Fibroblast of mammary gland (primary cell): Measurements from ENCODE around the gene ZNF586.
A peak's percentile ranks its signal among the peaks of the same experiment; 100 is the strongest.

Source experiments
- DNase-seq: peaks from one replicate; pipeline ENCODE4 v3.0.0-alpha.2; 2010; ENCODE audit warnings: low read depth
- H3K4me3 ChIP-seq: 2 replicates; pipeline ENCODE4 v1.5.1; 2011; ENCODE audit warnings: low read depth, mild to moderate bottlenecking, low read length, moderate library complexity; ENCODE audit not compliant: control insufficient read depth
- TF ChIP-seq, protein P1 (sequence below): conservative IDR thresholded peaks from 2 replicates; pipeline ENCODE4 v1.5.1; 2011; ENCODE audit warnings: low read depth, low read length, inconsistent platforms; ENCODE audit not compliant: control insufficient read depth, insufficient read depth

ZNF586 gene

DNA sequence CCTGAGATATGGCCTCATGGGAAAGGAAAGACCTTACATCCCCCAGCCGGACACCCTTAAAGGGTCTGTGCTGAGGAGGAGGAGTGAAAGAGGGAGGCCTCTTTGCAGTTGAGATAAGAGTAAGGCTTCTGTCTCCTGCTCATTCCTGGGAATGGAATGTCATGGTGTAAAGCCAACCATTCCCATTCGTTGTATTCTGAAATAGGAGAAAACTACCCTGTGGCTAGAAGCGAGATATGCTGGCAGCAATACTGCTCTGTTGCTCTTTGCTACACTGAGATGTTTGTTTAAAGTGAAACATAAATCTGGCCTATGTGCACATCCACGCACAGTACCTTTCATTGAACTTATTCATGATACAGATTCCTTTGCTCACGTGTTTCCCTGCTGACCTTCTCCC lies 59.8 kb downstream of the ZNF586 start:
- no peak for DNase-seq
- H3K4me3 ChIP-seq: no peak overlapping the region

DNA sequence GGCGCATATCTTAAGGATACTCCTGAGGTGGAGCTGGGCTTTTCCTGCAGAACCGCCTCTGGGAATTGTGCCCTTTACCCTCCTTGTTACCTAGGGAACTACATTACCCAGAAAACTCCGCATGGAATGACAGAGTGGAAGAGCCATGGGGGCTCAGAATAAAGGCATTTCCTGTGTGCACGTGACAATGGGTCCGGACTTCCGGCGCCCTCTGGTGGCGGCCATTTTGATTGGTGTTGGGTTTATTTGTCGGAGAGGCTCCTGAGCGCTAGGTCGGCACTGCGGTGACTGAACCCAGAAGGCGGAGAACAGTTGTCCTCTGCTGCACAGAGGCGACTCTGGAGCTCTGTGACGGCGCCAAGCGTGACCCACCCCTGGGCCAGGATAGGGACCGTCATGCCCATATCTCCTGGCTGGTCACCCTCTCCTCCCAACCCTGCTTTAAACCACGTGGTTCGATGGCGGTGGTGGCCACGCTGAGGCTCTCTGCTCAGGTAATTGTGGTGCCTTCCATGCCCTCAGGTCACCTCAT lies 60.7 kb downstream of the ZNF586 start, which contains the start of gene ZNF587B:
Gene ZNF587B (plus strand): TSS at position 229 of the 532 bp plus-strand sequence. CDS start 230 bp downstream, at position 459.
- TF ChIP-seq, protein P1, sequence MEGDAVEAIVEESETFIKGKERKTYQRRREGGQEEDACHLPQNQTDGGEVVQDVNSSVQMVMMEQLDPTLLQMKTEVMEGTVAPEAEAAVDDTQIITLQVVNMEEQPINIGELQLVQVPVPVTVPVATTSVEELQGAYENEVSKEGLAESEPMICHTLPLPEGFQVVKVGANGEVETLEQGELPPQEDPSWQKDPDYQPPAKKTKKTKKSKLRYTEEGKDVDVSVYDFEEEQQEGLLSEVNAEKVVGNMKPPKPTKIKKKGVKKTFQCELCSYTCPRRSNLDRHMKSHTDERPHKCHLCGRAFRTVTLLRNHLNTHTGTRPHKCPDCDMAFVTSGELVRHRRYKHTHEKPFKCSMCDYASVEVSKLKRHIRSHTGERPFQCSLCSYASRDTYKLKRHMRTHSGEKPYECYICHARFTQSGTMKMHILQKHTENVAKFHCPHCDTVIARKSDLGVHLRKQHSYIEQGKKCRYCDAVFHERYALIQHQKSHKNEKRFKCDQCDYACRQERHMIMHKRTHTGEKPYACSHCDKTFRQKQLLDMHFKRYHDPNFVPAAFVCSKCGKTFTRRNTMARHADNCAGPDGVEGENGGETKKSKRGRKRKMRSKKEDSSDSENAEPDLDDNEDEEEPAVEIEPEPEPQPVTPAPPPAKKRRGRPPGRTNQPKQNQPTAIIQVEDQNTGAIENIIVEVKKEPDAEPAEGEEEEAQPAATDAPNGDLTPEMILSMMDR: peak; percentile 6
- DNase-seq: peak; percentile 57
- H3K4me3 ChIP-seq: peak within 1 kb of the TSS; percentile 23

More for the DNA sequence above, 59.8 kb downstream of the ZNF586 start:
- TF ChIP-seq, protein P1: no peak
